ENCODE measurements around the gene CYP27A1. TPM values are rescaled to one million over a fixed set of nuclear protein-coding genes. Genes with fewer than 3 reads are reported as not detected.
A peak's percentile ranks its signal among the peaks of the same experiment; 100 is the strongest.
"Not testable (repeated sequence)": the region's sequence is repeated elsewhere in the genome, so short reads cannot be mapped to it uniquely, and the experiment has no call there.

The CYP27A1 gene
- total RNA-seq, 1 donor from 2014 or later = 7.9 TPM

DNA sequence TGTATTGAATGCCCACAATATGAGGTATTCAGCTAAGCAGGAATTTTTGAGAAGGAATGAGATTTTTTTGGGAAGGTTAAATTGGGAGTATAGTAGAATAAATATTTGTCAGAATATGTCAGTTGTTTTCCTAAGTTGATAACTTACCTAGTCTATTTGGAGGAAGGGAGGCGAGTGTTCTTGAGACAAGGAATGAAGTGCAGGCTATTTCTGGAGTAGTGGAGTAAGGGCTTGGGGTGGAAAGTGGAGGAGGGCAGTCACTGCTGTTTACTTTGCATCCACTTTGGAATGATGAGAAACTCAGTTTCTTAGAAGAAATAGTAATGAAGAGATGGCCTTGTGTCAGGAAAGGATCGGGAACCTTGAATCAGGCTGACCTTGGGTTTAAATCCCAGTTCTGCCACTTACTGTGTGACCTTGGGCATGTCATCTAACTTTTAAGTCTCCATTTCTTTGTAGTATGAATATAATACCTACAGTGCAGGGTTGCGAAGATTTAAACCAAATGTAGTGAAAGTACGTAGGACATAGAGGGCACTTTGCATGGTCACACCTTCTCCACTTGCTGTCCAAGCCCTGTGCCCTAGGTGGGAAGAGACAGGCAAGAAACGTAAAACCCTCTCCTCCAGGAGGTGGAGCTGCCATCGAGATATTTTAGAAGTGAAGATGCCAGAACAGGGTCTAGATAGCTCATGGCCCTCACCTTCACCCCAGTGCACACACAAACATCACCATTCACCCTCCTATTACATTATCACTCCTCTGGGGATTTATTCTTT, 25.2 kb upstream of the CYP27A1 start:
- no peak for DNase-seq
- intact Hi-C loops (cut with micrococcal nuclease) = no loop called here
- ATAC-seq = no peak

DNA sequence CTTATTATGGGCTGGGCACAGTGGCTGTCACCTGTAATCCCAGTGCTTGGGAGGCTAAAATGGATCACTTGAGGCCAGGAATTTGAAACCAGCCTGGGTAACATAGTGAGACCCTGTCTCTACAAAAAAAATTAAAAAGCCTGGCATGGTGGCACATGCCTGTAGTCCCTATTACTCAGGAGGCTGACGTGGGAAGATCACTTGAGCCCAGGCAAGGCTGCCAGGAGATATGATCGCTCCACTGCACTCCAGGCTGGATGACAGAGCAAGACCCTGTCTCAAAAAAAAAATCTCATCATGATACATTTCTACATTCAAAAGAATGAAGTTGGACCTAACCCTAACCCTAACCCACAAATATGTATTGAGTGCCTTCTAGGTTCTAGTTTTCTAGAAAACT, 20.2 kb upstream of the CYP27A1 start:
- intact Hi-C loops (cut with micrococcal nuclease) = no loop called here
- ATAC-seq = no peak

DNA sequence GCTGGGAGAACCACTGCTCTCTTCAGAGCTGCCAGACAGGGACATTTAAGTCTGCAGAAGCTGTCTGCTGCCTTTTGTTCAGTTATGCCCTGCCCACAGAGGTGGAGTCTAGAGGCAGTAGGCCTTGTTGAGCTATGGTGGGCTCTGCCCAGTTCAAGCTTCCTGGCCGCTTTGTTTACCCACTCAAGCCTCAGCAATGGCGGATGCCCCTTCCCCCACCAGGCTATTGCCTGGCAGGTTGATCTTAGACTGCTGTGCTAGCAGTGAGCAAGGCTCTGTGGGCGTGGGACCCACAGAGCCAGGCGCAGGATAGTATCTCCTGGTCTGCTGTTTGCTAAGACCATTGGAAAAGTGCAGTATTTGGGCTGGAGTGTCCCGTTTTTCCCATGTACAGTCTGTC, 9.2 kb upstream of the CYP27A1 start:
- ATAC-seq; intact Hi-C loops (cut with micrococcal nuclease): not testable (repeated sequence)

More for the DNA sequence above, 20.2 kb upstream of the CYP27A1 start:
- DNase-seq = no peak

DNA sequence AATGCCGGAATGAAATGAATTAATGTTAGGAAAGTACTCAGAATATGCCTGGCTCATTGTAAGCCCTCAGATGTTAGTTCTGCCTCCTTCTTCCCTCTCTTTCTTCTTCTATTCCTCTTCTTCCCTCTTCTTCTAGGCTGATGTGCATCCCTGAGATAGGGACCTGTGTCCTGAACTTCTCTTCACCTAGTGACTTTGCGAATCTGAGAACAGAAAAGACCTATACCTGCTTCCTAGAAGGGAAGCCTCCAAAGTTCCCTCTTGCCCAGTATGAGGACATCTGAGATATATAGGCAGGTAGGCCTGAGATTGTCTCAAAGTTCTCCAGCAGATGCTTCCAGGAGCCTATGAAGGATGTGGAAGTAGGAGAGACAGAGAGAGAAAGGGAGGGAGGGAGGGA, 8.1 kb upstream of the CYP27A1 start:
- ATAC-seq (no peak), DNase-seq (no peak)
- intact Hi-C loops (cut with micrococcal nuclease) = no loop called here

More for the DNA sequence above, 9.2 kb upstream of the CYP27A1 start:
- not testable (repeated sequence) for DNase-seq

DNA sequence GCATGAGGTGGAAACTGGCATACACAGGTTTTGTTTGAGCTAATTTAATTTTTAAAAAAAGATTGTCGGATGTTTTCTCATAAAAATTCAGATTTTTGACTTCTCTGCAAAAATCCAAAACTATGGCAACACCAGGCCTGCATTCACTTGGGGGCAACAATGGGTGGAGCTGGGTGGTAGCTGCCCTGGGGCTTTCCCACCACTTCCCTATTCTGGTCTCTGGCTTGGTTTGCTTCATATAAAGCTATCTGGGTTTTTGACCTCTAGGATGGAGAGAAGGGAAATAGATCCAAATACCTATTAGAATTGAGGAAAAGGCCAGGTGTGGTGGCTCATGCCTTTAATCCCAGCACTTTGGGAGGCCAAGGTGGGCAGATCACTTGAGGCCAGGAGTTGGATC, 5.5 kb upstream of the CYP27A1 start:
- no peak for DNase-seq
- intact Hi-C loops (cut with micrococcal nuclease) = no loop called here
- ATAC-seq = no peak

DNA sequence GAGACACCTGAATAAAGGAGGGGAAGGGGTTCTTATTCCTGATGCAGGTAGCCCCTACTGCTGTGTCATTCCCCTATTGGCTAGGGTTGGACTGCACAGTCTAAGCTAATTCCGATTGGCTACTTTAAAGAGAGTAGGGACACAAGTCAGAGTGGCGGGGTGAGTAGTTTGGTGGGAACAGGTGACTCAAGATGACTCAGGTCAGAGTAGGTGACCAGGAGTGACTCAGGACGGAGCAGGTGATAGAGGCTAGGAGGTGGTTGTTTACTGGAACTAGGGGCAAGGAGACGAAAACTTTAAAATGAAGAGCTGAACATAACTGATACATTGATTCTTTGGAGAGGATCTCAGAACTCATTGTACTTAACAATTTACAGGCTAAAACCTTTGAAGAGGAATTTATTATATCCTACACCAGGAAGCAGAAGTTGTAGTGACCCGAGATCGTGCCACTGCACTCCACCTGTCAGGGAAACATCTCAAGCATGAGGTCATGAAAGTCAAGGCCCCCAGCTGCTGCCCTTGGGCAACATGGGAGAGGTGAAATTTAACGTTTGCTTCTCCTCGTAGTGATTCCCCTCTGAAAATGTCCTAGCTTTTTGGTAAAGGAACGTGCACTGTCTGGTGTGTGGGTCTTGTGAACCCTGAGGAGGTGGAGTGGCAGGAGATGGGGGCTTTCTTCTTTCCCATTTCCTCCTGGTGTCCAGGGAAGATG, 4.5 kb upstream of the CYP27A1 start:
- no peak for ATAC-seq
- intact Hi-C loops (cut with micrococcal nuclease) = no loop called here
- no peak for DNase-seq

DNA sequence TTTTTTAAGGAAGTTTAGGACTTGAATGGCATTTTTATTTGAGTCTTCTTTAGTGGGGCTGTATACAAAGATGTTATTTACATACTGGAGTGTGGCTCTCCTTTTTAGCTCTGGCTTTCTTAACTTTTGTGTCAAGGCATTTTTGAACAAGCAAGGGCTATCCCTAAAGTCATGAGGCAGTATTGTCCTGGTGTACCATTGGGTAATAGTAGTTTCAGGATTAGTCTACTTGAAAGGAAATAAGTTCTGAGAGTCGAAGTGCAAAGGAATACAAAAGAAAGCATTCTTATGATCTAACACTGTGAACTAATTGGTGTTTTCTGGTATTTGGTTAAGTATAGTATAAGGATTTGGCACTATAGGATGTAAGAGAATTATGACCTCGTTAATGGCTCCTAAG, 1.9 kb upstream of the CYP27A1 start:
- DNase-seq = no peak
- no peak for ATAC-seq
- intact Hi-C loops (cut with micrococcal nuclease) = no loop called here

DNA sequence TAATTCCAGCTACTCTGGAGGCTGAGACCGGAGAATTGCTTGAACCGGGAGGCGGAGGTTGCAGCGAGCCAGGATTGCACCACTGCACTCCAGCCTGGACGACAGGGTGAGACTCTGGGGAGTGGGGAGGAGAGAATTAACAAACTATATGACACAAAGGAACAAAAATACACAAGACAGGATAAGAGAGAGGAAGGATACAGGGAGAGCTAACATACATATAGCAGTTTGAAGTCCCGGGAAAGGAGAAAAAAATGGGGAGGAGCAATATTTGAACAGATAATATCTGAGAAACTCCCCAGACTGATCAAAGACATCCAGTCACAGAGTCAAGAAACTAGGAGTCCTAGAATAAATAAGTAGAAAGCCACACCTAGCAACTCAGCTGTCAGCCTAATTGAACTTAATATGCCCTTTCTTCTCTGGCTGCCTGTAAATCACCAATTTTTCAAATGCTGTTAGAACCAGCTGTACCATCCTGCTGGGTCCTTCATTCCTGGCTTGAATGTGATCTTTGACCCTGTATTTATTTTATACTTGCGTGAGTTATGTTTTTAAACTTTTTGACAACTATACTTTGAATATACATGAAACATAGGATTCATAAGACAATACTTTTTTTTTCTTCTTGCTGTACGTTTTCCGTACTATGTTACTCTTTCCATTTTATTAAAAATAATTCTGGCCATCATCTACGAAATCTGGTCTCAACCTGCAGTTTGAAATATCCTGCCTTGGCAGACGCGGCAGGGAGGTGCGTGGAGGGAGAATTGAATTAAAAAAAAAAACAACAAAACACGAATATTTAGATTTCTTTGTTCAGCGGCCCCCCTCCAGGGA, 876 bp upstream of the CYP27A1 start:
- intact Hi-C loops (cut with micrococcal nuclease) = no loop called here
- DNase-seq (no peak), ATAC-seq (no peak)

DNA sequence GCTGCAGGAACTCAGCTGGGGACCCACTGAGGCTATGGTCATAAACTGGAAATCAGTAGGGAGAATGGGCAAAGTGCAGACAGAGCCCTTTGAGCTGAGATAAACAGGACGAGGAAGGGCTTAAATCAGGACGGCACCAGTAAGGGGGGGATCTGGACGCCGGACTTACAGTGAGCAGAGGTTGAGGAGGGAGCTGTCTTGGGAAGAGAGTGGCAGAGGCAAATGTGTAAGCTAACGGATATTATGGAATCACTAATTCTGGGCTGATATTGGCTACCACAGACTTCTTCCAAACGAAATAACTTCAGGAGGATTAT, 539 bp downstream of the CYP27A1 start:
- intact Hi-C loops (cut with micrococcal nuclease) = no loop called here
- ATAC-seq = peak; percentile 52
- no peak for DNase-seq

DNA sequence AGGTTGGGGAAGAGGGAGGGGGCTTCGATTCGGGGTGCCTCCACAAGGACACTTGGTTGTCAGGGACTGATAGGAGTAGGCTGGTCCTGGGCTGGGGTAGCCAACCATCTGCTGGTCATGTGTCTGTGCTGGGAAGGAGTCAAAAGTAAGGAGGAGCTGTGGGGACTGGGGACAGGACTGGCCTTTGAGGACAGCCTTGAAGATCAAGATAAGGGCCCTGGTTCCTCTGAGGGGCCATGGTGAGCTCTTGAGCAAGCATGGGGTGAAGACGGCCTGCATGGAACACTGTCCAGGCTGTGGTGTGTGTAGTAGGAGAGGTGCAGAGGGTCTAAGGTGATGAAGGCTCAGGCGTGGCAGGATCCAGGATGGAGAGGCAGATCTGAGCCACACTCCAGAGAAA, 1.7 kb downstream of the CYP27A1 start:
- DNase-seq = no peak
- intact Hi-C loops (cut with micrococcal nuclease) = loop anchor here (2.0 kb wide), 1 partner anchor 39 kb away; no protein-coding TSS in a partner anchor
- no peak for ATAC-seq

DNA sequence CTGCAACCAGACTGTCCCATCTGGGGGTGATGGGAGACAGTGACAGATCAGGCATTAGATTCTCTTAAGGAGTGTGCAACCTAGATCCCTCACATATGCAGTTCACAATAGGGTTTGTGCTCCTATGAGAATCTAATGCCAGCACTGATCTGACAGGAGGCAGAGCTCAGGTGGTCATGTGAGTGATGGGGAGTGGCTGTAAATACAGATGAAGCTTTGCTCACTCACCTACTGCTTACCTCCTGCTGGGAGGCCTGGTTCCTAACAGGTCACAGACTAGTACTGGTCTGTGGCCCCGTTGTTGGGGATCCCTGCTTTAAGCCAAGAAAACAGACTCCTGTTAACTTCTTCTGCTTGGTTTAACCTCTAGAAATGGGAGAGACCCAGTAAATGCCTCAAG, 3.2 kb downstream of the CYP27A1 start:
- DNase-seq (no peak), ATAC-seq (no peak)
- intact Hi-C loops (cut with micrococcal nuclease) = loop anchor here (2.0 kb wide), 1 partner anchor 38 kb away; no protein-coding TSS in a partner anchor

DNA sequence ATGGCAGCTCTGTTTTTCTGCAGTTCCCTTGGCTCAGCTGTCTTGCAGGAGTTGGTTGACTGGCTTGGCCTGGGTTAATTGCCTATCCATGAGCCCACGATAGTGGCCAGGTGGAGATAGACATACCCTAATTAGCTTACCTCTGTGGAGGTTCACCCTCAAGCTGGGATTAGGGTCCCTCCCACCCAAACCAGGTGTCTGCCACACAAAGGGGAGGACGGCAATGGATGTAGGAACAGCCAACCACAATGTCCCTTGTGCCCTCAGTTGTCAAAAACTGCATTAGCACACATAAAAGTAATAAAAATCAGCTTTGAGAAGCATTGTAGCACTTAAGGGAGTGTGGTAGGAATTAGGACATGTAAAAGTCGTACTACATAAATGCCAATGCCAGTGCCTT, 4.2 kb downstream of the CYP27A1 start:
- DNase-seq (no peak), ATAC-seq (no peak)
- intact Hi-C loops (cut with micrococcal nuclease) = no loop called here

DNA sequence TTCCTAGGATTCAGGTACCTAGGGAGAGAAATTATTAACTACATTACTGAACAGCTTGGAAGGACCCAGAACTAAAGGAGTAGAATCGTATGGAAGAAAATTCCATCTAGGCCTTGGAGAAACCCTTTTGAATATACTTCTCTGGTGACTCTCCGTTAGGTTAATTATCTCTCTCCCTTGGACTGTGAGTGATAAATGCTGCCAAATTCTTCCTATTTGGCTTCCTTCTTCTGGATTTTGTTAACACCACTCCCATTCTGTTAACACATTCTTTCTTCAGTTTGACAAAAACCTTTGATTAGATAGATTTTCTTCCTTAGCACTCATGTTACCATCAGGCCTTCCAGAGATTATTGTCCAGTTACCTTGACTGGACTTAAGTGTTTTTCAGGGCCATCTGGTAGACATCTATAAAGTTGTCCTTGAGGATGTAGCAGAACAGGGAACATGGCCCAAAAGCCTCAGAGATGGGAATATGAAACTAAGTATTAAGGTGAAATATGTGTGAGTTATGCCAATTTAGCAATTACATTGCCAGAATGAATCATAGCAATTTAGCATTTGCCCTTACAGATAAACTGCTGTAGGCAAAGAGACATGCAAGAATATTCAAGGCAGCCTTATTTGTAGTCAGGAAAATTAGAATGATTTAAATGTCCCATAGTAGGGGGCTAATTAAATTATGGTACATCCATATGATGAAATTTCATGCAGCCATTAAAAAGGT, 6.7 kb downstream of the CYP27A1 start:
- ATAC-seq = peak; percentile 38
- no peak for DNase-seq
- intact Hi-C loops (cut with micrococcal nuclease) = no loop called here

DNA sequence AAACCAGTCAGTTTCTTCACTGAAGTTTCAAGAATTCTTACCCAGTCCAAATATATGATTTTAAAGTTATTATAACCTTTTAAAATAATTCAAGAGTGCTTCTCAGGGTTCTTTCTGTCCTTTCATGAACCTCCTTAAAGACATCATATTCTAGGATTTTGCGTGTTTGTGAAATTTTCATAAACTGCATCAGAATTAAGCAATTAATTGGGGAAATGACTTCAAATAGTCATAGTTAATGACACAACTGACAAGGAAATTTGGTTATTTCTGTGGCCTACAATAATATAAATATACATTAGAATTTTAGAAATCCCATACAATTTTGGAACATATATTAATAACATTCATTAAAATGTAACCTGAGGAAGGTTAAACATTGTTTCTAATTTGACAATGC, 10.5 kb downstream of the CYP27A1 start:
- no peak for DNase-seq
- ATAC-seq = no peak
- intact Hi-C loops (cut with micrococcal nuclease) = no loop called here

DNA sequence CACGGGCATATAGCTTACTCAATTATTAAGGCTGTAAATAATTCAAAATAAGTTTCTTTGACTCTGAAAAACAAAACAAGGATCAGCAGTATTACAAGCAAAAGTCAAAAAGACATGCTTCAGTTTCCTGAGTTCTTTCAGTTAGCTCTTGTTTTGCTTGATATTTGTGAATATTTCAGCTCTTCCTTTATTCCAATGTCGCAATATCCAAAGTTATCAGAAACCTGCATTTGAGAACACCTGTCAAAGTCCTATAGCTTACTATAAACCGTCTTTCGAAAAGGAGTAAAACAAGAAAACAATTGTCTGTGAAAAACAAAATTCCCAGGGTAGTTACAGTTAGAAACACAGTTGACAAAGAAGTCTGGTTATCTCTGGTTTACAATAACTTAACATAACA, 14.7 kb downstream of the CYP27A1 start:
- intact Hi-C loops (cut with micrococcal nuclease) = no loop called here
- ATAC-seq = no peak
- DNase-seq = no peak

DNA sequence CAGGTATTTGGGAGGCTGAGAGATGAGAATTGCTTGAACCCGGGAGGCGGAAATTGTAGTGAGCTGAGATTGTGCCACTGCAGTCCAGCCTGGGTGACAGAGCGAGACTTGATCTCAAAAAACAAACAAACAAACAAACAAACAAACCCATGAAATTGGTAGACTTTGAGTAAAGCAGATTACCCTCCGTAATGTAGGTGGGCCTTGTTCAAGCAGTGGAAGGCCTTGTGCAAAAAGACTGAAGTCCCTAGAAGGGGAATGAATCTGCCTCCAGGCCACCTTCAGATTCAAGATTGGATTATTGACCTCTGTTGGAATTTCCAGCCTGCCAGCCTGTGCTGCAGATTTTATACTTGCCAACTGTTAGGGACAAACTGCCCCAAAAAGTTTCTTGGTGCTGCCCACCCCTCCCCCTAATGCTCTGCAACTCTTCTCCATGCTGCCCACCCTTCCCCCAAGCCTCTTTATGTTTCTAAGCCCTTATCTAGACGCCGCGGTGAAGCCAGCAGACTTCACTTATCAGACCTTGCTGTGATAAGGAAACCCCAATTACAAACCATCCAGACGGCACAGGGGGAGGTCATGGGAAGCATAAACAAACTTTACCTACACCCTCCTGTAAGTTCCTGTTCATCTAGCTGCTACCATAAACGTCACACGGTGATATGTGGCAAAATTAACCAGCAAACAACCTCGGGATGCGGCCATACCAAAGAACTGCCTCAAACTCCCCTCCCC, 17.0 kb downstream of the CYP27A1 start:
- DNase-seq (no peak), ATAC-seq (no peak)
- intact Hi-C loops (cut with micrococcal nuclease) = no loop called here

DNA sequence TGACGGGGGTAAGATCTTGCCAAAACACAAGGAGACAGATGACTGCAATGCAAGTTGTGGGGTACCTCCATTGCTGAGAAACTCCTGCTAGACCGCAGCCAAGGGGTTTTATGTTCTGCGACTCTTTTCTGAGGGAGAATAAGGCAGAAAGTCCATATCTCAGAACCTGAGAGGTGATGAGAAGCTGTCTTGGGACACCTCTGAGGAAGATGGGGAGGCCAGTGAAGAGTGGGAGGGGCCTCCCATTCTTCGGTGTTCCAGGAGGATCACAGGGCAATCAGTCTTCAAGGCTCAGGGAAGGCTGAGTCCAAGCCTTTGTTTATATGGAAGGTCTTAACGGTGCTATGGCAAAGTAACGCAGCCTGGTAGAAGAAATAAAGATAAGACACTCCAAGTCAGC, 18.0 kb downstream of the CYP27A1 start:
- intact Hi-C loops (cut with micrococcal nuclease) = no loop called here
- no peak for DNase-seq
- no peak for ATAC-seq

DNA sequence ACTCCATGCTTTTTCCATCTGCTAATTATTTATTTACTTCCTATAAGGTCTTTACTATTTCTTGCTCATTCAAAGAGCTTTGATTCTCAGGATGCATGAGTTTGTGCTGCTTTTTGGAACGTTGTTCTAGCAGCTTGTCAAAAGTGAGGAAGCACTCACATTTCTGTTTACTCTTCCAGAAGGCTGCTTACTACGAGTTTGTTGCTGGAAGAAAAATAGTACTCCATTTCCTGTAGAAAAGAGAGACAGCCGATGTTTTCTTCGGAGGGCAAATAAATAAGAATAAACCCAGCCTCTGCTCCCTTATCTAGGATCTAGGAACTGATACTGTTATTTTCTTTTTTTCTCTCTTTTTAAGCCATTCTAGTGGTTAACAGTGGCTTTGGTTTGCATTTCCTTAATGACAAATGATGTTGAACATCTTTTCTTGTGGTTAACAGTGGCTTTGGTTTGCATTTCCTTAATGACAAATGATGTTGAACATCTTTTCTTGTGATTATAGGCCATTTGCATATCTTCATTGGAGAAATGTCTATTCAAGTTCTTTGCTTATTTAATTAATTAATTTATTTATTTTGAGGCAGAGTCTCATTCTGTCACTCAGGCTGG, 20.5 kb downstream of the CYP27A1 start:
- no peak for ATAC-seq
- DNase-seq = no peak
- intact Hi-C loops (cut with micrococcal nuclease) = no loop called here
